DMS79 treated with DMSO at 0.1 percent for 48 hours (cell line): Measurements from ENCODE around the gene UBE2G2.

Experiments
- DNase-seq: peaks from one replicate; lab custom pipeline; 2025; lab: John Stamatoyannopoulos, UW

UBE2G2 gene

DNA sequence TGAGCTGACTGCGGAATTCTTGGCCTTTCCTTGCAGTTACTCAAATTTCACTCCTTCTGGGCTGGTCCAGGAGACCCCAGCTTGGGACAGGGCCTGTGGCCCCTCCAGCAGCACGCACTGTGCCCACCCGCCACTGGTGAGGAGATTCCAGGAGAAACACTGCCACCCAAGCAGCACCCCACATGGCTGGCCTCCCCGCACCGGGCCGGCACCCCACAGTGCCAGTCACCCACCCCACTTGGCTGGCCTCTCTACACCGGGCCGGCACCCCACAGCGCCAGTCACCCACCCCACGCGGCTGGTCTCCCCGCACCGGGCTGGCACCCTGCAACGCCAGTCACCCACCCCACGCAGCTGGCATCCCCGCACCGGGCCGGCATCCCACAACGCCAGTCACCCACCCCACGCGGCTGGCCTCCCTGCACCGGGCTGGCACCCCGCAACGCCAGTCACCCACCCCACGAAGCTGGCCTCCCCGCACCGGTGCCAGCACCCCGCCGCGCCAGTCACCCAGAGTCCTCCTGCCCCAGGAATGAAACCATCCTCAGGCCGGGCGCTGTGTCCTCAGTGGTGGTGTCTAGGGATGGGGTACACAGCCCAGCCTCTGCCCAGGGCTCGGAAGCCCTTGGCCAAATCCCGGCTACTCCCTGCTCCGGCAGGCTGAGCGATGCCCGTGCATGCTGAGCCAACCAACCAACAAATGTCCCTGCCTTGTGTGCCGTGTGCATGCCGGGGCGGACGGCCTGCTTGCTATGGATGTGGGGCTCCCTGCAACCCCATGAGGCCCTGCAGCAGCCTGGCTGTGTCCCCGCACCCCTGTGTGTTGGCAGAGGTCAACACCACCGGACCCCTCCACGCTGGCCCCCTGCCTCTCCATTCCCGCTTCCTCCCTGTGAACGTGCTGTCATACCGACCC, 51.6 kb downstream of the UBE2G2 start:
- DNase-seq, result no peak

DNA sequence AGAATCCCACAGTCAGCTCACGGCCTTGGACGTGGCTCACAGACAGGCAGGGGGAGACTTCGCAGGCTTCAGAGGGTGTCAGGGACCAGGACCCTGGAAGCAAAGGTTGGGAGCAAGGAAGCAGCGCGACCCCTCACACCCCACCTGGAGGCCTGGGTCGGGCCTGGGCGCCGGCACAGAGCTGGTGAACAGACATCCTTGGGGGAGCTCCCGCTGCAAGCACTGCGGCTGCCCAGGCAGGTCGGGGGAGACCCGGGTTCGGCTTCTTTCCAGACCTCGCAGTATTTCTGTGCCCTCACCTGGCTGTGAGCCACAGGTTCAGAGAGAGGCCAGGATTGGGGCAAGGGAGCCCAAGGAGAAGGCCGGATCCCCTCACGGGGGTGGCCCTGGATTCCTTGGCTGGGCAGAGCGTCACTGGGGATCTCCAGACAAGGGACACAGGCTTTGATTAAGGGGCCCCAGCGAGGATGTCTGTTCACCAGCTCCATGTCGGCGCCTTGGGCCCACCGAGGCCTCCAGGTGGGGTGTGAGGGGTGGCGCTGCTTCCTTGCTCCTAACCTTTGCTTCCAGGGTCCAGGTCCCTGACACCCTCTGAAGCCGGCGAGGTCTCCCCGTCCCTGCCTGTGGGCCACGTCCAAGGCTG, 52.4 kb downstream of the UBE2G2 start:
- no peak for DNase-seq

GRCh38 chr21:44748621-44749020, 53.0 kb downstream of the UBE2G2 start:
- no peak for DNase-seq

DNA sequence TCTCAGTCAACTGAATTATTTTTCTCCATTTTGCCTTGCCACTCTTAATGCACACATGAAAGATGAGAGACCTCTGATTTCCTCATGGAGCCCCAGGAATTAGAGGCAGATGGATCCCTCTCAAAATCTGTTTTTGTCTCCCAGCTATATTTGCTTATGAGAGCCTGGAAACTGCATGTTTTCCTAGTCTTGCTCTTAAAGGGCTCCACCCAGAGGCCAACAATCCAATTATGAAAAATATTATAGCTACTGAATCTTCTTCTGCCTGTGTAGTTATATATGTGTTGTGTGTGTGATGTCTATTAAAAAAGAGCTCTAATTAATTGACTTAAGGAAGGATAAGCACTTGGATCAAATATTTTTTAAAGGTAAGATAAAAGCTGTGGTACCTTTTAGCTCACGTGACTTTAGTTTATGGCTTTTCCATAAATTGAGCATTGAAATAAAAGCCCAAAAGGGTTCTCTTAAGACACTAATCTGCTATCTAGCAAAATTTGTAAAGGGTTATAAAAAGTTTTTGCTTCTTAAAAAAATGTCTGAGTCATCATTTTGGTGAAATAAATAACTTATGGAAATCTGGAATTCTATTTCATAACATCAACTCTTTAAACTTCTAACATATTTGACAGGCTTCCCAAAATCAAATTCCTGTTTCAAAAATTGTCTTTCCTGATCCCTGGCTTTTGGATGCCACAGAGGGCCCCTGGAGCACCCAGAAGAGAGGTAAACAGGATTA, 59.0 kb downstream of the UBE2G2 start:
- DNase-seq, result peak; percentile 44

DNA sequence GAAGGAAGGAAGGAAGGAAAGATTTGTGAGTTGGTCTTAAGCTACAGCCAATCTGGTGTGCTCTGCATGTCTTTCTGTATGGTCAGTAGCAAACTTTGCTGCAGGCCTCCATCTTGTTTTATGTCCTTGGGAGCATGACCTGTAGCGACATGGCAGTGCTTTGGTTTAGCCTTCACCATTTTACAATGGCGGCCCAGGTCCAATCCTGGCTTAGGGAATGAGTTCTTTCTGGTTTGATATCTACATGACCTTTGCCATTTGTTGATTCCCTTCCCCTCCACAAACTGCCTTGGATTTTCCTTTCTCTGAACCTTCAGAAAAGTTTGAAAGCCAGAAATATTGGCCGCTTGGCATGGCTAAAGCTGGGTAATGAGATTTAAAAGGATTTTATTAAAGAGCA, 59.7 kb downstream of the UBE2G2 start:
- no peak for DNase-seq

- no peak for DNase-seq
These were observed 60.9 kb downstream of the UBE2G2 start for GRCh38 chr21:44740742-44741141.

- no peak for DNase-seq
These were observed 62.3 kb downstream of the UBE2G2 start for GRCh38 chr21:44739316-44739715.

DNA sequence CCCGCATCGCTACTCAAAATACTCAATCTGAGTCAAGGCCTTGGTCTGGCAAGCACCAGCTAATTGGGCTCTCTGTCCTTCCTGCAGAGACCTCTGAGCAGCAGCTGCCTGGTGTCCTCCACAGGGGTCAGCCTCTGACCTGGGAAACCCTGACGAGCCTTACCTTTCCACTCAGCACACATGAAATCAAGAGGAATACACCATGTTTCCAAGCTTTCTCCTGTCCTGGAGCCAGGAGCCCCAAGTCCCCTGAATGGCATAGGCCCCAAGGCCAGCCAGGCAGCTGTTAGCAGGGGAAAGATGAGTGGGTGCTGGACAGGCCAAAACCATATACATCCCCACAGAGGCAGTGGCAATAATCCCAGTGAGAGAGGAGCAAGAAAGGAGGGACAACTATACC, 63.0 kb downstream of the UBE2G2 start:
- DNase-seq, result no peak

DNA sequence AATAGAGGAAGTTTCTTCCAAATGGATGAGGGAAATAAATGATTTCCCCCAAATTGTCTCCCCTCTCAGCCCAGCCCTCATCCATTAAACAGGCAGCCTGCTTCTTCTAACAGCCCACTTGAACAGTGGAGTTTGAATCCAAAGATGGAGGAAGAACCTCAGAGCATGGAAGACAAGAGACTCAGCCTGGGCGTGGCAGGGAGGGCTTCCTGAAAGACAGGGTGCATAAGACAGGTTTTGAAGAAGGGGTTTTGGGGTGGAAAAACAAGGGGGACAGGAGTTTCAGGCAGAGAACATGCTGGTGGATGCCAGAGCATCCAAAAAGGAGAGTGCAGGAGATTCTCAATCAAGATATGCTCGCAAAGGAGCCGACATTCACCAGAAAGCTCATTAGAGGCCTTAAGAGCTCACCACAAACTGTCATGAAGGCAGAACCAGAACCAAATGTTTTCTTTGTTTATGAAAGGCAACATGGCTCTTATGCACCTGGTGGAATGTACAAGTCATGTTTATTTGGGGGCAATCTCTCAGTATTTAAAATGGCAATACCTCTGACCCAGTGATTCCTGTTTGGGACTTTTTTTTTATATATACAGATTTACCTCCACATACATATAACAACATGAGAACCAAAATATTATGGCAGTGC, 63.8 kb downstream of the UBE2G2 start:
- no peak for DNase-seq

DNA sequence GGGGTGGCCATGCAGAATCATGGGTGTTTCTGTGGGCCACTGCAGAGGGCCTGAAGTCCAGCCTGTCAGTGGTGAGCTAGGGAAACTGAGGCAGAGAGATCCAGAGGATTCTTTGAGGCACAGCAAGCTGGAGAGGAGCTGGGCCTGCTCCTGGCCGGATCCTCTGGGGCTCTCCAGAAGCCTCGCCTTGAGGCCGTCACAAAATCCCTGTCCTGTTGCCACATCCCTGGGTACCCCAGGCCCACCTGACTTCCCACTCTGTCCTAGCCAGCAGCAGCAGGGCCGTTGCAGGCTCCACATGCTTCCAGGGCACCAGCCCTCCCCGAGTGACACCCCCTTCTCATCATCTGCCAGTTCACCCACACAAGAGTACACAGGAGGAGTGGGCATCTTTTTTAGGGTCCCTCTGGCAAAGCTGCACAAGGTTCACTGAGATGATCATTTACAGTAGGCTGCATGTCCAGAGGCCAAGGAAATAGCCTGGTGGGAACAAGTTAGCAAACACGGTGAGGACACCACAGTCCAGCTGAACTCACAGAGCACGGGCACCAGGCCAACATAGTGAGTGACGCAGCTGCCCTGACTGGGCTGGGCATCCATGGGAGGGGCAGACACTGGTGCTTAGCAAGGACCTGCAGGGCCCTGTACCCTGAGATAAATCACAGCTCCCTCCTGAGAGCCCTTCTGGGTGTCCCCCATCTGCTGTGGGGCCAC, 65.2 kb downstream of the UBE2G2 start:
- DNase-seq, result no peak

DNA sequence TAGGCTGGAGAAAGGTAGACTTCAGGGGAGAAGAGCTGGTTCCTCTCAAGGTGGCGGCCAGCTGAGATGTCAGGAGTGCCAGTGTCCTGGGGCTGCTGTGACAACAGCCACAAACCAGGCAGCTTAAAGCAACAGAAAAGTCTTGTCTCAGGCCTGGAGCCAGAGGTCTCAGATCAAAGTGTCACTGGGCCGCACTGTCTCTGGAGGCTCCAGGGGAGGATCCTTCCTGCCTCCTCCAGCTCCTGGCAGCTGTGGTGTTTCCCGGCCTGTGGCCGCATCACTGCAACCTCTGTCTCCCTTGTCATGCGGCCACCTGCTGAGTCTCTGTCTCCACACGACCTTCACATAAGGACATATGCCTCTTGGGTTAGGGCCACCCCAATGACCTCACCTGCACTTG, 65.8 kb downstream of the UBE2G2 start:
- no peak for DNase-seq

GRCh38 chr21:44734841-44735240, 66.8 kb downstream of the UBE2G2 start:
- DNase-seq, result no peak

DNA sequence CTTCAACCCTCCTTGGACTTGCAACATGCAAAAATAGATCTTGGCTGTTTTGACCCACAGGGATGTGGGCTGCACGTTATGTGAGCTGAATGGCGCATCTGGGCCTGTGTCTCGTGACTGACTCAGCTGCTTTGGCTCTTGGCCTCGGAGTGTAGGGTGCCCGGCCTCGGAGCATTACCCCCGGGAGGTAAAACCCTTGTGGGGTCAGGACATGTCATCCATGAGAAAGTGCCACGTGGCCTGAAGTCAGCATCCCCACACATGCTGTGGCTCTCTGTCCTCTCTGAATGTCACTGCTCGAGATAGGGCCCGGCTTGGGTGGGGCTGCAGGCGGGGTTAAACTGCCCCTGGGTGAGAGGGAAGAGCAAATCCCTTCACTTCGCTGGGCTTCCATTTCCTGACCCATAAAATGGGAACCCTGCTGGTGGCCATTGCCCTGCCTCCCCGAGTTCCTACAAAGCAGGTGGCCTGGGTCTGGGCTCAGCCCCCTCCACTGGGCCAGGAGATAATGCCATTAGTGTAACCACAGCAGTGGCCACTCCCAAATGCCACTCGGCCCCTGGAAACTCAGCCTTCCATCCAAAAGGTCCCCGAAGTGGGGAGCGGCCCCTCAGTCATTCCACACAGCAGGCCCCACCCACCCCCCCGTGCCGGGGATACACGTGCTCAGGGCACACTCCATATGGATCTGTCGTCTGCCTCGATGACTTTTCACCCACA, 67.4 kb downstream of the UBE2G2 start:
- DNase-seq, result no peak

DNA sequence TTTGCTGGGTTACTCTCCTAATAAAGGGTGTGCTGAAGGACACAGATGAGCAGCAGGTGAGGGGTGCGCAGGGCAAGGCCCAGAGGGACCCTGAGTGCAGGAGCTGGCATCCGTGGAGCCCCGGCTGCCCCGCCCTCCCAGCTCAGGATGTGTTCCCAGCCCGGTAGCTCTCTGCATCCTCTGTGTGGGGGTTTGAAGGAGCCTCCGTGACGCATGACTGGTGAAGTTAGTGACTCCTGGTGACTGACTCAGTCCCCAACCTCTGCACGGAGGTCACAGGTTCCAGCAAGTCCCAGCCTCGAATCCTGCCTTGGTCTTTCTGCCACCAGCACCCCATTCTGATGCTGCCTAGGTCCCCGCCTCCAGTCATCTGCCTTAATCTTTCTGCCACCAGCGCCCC, 68.7 kb downstream of the UBE2G2 start:
- no peak for DNase-seq

GRCh38 chr21:44732263-44732662, 69.4 kb downstream of the UBE2G2 start:
- no peak for DNase-seq

DNA sequence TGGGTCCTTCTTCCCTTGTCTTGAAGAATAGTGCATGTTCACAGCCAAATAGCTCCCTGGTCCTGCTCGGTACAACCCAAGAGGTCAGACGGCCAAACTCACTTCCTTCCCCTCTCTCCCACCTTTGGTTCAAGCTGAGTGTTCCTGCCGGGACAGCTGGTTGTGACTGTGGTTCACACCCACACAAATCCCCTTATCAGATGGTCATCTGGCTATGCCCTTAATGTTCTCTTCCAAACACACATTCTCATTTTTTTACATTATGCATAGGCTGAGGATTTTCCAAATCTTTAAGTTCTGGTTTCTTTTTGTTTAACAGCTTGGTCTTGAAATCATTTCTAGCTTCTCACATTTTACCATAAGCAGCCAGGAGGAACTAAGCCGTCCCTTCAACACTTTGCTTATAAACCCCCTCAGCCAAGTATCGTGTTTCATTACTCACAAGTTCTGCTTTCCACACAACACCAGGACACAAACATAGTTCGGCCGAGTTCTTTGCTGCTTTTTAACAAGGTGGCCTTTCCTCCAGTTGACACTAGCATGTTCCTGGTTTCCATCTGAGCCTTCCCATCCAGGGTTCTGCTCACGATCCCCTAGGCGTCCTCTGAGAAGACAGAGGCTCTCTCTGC, 70.6 kb downstream of the UBE2G2 start:
- no peak for DNase-seq

DNA sequence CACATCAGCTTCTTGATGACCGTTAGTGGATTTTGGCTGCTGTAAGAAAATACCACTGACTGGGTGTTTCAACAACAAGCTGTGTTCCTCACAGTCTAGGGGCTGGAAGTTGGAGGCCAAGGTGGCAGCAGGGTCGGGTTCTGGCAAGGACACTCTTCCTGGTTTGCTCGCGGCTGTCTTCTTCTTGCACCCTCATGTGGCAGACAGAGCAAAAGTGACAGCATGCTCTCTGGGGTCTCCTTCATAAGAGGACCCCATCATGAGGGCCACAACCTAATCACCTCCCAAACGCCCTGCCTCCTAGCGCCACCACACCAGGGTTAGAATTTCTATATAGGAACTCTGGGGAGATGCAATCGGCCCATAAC, 71.6 kb downstream of the UBE2G2 start:
- DNase-seq, result no peak

DNA sequence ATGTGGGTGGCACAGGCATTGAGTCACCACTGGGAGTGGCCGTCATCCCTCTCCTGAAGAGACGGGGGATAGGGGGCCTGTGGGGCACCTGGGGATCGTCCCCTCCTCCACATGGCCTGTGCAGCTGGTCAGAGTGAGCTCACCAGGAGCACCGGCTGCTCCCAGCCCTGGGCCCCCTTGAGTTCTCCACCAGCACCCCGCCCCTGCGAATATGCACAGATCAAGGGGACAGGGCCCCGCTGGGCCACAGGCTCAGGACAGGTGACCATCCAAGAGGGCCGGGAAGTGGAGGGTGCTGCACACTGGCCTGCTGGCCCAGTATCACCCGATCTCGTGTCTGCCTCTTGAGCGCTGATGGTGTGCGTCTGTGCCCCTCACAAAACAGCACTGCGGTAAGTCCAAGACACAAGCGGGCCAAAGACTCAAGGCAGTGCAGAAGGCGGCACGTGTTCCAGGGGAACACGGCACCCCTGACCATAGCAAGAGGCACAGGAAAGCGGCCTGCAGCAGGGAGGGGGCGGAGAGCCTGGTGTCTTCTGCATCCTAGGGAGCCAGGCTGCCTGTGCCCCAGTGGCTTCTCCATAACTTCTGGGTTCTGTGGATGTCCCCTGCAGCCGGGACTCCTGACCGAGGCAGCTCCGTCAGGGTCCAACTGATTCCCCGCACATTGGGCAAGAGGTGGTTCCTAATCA, 72.1 kb downstream of the UBE2G2 start:
- DNase-seq, result no peak

DNA sequence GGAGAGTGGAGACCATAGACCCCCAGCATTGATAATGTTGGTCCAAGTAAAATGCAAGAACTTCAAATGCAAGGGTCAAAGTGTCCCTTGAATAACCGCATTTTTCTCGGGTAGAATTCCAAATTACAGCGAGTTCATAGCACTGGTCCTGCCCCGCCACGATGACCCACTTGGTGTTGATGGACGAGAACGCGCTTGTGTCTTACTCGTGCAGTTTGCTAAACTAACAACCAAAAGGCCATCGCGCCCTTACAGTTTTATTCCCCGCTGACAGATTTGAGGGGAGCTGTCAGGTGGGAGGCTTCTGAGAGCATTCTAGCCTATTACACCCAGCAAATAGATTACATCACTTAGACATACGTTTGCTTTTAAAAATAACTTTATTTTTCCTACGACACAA, 72.9 kb downstream of the UBE2G2 start:
- no peak for DNase-seq

GRCh38 chr21:44727757-44728156, 73.9 kb downstream of the UBE2G2 start:
- no peak for DNase-seq
